ENCODE measurements around the gene CYRIA.

DNA sequence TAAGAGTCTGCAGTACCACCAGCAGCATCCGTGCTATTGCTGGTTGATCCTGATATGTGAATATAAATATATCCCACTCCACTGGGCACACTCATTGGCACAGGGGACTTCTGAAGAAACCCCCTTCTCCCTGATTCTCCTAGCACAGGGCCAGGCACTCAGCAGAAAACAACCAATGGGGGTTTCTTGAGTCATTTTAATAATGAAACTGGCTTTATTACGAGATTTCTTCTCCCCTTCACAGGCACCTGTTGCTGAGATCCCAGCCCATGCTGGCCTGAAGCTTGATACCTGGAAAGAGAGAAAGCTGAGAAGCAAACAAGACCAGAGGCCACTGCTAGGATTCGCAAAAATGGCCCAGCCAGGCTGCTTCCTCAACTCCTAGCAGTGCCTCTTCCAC lies 17.9 kb upstream of the CYRIA start:
- TF ChIP-seq, protein P1, sequence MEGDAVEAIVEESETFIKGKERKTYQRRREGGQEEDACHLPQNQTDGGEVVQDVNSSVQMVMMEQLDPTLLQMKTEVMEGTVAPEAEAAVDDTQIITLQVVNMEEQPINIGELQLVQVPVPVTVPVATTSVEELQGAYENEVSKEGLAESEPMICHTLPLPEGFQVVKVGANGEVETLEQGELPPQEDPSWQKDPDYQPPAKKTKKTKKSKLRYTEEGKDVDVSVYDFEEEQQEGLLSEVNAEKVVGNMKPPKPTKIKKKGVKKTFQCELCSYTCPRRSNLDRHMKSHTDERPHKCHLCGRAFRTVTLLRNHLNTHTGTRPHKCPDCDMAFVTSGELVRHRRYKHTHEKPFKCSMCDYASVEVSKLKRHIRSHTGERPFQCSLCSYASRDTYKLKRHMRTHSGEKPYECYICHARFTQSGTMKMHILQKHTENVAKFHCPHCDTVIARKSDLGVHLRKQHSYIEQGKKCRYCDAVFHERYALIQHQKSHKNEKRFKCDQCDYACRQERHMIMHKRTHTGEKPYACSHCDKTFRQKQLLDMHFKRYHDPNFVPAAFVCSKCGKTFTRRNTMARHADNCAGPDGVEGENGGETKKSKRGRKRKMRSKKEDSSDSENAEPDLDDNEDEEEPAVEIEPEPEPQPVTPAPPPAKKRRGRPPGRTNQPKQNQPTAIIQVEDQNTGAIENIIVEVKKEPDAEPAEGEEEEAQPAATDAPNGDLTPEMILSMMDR (IDR thresholded peaks at IDR 0.05): no peak
- no peak for TF ChIP-seq POLR2A (IDR thresholded peaks at IDR 0.05)
